ENCODE results near the gene AP2A2.

Gene AP2A2

DNA sequence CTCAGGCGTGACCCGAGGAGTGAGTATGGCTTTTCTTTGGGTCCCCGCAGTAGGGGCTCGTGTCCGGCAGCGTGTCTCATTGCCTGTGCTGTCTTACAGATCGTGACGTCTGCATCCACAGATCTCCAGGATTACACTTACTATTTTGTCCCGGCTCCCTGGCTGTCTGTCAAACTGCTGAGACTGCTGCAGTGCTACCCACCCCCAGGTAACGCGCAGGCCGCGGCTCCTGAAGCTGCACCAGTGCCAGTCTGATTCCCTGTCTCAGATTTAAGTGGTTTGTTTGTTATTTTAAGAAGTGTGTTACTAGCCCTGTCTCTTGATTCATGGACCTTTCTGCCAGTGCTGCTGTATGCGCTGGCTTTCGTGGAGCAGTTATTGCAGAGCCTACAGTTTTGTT, 58.9 kb downstream of the AP2A2 start:
- no peak for TF ChIP-seq CTCF (IDR thresholded peaks at IDR 0.05; ENCODE audit: low read depth, low read length)
- no peak overlapping the region for H3K4me3 ChIP-seq (ENCODE audit: low read depth, low read length)

GRCh38 chr11:985406-985805, 59.7 kb downstream of the AP2A2 start:
- no peak for TF ChIP-seq CTCF (IDR thresholded peaks at IDR 0.05; ENCODE audit: low read depth, low read length)
- H3K4me3 ChIP-seq (ENCODE audit: low read depth, low read length) = no peak overlapping the region

- H3K4me3 ChIP-seq (ENCODE audit: low read depth, low read length) = no peak overlapping the region
- TF ChIP-seq CTCF (IDR thresholded peaks at IDR 0.05; ENCODE audit: low read depth, low read length) = no peak
Measured at GRCh38 chr11:985848-986247, 60.2 kb downstream of the AP2A2 start.

DNA sequence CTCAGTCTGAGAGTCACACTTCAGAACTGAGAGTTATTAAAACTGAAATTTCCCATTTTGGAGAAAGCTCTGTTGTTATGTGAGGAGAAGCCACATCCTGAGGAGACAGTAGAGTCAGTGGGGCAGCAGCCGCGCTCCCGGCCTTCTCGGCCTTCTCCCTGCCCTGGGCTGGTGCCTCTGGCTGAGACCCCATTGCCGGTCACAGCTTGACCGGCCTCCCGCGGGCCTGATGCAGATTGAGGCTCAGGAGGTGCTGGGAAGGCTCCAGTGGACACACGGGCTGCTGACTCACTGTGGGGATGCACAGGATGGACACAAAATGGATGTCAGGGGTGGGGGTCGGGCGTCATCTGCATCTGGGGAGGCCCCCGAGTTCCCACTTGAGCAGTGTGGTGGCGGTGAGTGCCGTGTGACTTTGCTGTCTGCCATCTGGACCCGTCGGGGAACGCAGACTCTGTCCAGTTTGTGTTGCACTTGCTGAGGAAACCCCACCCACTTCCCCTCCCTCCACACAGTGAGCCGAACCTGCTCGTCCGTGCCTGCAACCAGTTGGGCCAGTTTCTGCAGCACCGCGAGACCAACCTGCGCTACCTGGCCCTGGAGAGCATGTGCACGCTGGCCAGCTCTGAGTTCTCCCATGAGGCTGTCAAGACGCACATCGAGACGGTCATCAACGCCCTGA, 60.7 kb downstream of the AP2A2 start:
- no peak for TF ChIP-seq CTCF (IDR thresholded peaks at IDR 0.05; ENCODE audit: low read depth, low read length)
- no peak overlapping the region for H3K4me3 ChIP-seq (ENCODE audit: low read depth, low read length)

GRCh38 chr11:986952-987305, 61.3 kb downstream of the AP2A2 start:
- TF ChIP-seq CTCF (IDR thresholded peaks at IDR 0.05; ENCODE audit: low read depth, low read length) = no peak
- no peak overlapping the region for H3K4me3 ChIP-seq (ENCODE audit: low read depth, low read length)

DNA sequence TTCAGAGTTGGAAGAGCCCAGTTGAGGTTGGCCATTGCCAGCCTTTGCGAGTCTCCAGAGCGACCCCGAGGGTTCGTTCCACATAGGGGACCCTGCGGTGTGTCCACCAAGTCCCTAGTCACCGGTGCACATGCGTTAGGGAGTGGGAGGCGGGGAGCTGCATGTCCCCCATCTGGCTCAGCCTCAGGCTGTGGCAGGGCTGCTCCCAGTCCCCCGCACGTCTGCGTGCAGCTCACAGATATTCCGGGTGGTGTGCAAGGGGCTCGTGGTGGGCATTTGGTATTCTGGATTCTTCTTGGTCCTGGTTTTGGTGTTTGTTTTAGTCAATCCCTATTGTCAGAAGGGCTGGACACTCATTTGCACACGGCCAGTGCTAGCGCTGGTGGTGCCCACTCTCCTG, 62.0 kb downstream of the AP2A2 start:
- TF ChIP-seq CTCF (IDR thresholded peaks at IDR 0.05; ENCODE audit: low read depth, low read length) = no peak

GRCh38 chr11:990101-990500, 64.4 kb downstream of the AP2A2 start:
- no peak overlapping the region for H3K4me3 ChIP-seq (ENCODE audit: low read depth, low read length)
- no peak for TF ChIP-seq CTCF (IDR thresholded peaks at IDR 0.05; ENCODE audit: low read depth, low read length)

More for the DNA sequence above, 62.0 kb downstream of the AP2A2 start:
- H3K4me3 ChIP-seq (ENCODE audit: low read depth, low read length) = no peak overlapping the region
